ENCODE measurements around the gene TSPAN12.
"Not testable (repeated sequence)": the region's sequence is repeated elsewhere in the genome, so short reads cannot be mapped to it uniquely, and the experiment has no call there.

TSPAN12 gene, protein sequence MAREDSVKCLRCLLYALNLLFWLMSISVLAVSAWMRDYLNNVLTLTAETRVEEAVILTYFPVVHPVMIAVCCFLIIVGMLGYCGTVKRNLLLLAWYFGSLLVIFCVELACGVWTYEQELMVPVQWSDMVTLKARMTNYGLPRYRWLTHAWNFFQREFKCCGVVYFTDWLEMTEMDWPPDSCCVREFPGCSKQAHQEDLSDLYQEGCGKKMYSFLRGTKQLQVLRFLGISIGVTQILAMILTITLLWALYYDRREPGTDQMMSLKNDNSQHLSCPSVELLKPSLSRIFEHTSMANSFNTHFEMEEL

GRCh38 chr7:120857588-120858573 is at the start of gene TSPAN12:
Gene TSPAN12, minus strand, starts transcription at chr7:120858144. Its CDS starts 1,381 bp downstream, at chr7:120856763.
- peak; percentile 52 for DNase-seq (ENCODE audit: low read depth)

DNA sequence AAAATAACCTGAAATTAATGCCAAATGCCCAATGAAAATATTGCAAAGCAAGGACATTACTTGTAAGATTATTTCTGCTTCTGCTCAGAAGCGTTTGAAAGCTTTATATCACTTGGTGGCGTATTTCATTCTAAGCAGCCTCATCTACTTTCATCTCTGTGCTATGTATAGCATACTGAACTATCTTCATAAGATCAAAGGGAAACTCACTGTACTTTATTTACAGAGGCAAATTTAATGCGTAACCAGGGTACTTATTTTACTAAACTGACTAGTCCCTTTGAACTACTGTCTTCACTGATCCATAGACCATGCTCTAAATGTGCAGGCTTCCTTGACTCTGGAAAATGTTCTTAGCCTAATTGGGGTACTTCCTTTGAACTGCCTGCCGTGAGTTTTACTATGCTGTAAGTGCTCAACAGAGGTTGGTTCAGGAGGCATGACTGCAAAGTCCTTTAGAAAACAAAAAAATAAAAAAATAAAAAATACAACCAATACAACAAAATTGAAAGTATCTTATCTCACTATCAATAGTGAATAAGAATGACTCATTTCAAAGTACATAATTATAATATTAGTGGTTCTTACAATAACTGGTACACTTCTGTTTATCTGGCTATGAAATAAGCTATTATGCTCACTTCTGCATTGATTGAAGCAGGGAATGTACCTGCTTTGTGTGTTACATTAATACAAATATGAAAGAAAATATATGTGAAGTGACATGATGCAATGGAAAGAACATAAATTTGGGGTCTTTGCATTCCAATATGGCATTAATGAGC is 41.0 kb upstream of the TSPAN12 start:
- no peak for DNase-seq (ENCODE audit: low read depth)

- DNase-seq (ENCODE audit: low read depth) = not testable (repeated sequence)
Measured at GRCh38 chr7:120895253-120895652, 37.3 kb upstream of the TSPAN12 start.

- not testable (repeated sequence) for DNase-seq (ENCODE audit: low read depth)
Measured at GRCh38 chr7:120885602-120886001, 27.7 kb upstream of the TSPAN12 start.

GRCh38 chr7:120877701-120878100 is 19.8 kb upstream of the TSPAN12 start:
- no peak for DNase-seq (ENCODE audit: low read depth)

DNA sequence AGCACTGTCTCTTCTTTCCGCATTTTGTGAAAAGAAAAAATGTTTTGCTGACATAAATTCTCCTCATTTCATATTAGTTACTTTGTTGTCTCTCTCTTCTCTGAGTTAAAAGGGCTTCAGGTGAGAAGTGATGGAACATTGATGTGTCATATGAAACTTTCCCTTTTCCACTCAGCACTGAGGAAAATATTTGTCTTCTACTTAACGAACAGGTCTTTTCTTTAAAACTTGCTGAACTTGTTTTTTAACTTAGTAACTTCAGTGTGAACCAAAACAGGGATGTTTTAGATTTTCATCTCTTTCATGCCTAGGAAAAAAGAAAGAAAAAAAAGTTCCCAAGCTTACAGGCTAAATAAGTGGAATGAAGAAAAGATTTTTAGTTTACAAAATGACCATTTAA is 19.0 kb upstream of the TSPAN12 start:
- no peak for DNase-seq (ENCODE audit: low read depth)

GRCh38 chr7:120874722-120875121 is 16.8 kb upstream of the TSPAN12 start:
- DNase-seq (ENCODE audit: low read depth) = no peak

DNA sequence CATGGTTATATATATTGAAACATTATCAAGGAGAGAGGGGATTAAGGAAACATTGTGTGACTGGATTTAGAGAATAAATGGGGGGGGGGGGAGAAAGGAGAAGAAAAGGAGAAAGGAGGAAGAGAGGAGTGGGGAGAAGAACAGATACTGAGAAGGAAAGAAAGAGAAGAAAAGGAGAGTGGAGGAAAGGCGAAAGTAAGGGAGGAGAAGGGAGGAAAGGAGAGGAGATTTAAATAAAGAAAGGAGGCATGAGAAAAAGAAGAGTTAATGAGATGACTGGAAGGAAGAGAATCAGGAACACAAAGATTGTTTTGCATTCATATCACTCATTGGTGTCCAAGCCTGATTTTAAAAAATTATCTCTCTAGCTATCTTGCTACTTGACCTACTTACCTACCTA is 16.1 kb upstream of the TSPAN12 start:
- DNase-seq (ENCODE audit: low read depth) = no peak

DNA sequence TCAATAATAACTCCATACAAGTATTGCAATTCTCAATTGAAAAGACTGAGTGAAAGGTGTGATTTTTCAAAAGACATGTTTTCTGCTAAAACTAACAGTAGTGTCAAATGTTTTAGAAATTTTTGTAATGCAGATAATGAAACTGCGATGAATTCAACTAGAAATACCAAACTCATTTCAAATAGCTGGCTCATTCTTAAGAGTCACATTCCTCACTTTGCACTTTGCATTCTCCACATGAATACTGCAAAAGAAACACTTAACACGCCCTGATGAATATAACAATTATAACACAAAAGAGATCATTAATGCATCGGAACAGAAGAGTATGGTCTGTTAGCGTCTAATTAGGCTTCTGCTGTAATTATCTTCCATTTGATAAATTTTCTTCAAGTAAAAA is 15.5 kb upstream of the TSPAN12 start:
- no peak for DNase-seq (ENCODE audit: low read depth)

GRCh38 chr7:120869700-120870099 is 11.8 kb upstream of the TSPAN12 start:
- no peak for DNase-seq (ENCODE audit: low read depth)

- no peak for DNase-seq (ENCODE audit: low read depth)
Measured at GRCh38 chr7:120867932-120868331, 10.0 kb upstream of the TSPAN12 start.

DNA sequence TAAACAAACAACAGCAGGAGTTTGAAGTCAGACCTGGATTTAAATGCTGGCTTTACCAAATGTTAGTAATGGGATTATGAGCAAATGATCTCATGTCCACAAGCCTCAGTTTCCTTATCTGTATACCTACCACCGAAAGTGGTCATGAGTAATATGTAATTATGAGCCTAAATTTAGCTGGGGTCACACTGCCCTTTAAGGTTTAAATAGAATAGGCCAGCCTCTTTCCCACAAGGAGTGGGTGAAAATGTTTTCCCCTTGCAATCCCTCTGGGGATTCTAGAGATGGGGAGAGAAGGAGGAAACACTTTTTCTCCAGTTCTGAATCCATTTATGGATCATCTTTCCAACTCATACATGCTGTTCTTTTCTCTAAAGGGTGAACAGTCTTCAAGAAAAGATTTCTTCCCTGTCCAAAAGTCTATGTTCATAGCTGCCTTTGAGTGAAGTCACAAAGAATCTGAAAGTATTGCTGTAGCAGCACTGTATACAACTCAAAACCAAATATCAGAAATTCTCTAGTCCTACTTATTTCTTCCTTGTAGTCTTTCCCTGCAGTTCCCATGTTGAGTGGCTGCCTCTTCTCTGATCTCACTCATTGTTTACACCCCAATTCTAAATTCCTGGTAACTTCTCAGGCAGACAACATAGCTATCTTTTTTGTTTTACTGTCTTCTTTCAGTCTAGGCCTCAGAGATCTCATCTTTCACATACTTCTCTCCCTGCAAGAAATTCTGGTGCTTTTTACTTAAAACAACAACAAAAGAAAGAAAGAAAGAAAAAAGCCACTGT is 7.4 kb upstream of the TSPAN12 start:
- no peak for DNase-seq (ENCODE audit: low read depth)

DNA sequence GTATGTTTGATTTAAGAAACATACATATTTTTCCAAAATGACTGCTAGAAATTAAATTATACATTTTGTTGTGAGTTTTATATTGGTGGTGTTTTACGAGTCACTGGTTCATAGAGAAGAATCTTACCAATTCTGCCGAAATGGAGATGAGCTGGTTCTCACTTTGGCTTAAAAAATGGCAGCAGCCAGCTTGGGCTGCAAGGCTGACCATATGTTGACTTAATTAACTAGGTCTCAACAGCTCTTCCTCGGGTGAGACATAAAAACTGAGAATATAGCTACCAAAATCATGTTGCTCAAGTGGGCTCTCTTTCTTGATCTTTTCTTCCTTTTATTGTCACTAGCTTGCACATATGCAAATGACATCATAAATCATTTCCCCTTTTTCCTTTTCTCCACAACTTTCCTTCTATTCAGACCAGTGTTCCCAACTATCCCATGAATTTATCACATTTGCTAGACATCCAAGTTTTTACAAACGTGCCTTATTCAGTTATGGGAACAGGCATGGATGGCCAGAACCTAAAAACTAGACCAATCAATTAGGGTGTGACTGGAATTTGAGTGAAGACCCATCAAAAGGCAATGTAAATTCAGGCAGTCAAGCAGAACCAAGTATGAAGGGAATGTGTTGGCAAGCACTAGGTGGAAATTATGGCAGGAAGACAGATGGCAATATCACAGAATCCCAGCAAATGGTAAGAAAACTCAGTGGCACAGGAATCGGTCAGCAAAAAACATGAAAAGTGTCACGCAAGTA is 6.4 kb upstream of the TSPAN12 start:
- DNase-seq (ENCODE audit: low read depth) = no peak

DNA sequence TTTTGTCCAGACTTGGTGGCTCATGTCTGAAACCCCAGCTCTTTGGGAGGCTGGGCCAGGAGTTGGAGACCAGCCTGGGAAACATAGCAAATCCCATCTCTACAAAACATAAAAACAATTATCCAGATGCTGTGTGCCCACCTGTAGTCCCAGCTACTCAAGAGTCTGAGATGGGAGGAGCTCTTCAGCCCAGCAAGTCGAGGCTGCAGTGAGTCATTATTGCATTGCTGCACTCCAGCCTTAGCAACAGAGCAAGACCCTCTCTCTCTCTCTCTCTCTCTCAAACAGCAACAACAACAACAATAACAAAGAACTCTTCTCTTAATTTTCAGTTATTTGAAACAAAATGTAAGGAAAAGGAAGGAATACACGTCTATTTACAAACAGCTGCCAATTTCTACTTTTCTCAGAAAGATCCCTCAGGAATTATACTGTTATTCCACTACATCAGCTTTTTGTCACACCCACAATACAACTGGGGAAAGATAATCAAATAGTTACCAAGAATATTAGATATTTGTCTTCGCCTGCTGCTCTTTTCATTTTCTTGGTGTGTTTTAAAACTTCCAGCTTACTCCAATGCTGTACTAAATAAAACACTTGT is 5.1 kb upstream of the TSPAN12 start:
- no peak for DNase-seq (ENCODE audit: low read depth)

GRCh38 chr7:120860156-120860555 is 2.2 kb upstream of the TSPAN12 start:
- DNase-seq (ENCODE audit: low read depth) = no peak

GRCh38 chr7:120859459-120859858 is 1.5 kb upstream of the TSPAN12 start:
- DNase-seq (ENCODE audit: low read depth) = no peak

DNA sequence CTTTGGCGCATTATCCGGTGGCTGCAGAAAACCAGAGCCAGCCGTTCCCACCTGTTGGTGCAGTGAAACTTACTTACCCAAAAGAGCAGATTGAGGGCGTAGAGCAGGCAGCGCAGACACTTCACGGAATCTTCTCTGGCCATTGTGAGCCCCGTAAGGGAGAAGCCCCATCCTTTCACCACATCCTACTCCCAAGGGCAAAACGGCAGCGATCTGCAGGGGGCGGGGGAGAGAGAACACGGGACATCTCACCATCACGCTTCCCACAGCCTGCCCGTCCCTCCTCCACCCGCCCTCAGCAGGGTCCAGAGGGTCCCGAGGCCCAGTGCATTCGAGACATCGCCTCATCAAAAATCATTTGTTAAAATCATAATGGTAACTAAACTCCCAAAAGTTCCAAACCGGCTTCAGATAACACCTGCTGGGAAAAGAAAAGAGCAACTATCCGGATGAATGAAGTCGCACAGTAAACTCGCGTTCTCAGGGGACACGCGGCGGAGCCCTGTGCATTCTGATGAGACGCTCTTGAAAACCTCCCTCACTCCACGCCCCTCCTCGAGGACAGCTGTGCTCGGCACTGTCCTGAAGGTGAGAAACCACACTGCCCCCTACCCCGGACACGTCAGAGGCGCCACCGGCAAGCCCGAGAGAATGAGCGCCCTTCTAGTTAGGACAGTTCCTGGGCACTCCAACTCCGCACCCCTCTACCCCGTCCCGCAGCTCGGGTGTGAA is 1.2 kb downstream of the TSPAN12 start:
- no peak for DNase-seq (ENCODE audit: low read depth)

DNA sequence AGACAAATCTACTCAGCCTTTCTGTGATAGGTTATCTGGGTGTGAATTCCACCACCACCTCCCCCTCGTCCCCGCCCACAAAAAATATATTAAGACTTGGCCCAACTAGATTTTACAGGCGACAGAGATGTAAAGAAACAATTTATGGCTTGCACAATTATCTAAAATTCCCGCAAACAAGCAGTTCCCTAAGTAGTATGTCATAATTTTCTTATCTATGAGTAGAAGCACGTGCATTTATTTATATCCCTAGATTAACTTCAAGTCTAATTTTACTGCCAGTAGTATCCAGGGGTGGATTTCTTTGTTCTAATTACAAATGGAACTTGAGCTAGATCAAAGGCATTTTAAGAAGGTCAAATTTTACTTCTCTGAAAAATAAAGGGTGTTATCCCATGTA is 1.7 kb downstream of the TSPAN12 start:
- no peak for DNase-seq (ENCODE audit: low read depth)

GRCh38 chr7:120852700-120853099 is 5.2 kb downstream of the TSPAN12 start:
- no peak for DNase-seq (ENCODE audit: low read depth)

DNA sequence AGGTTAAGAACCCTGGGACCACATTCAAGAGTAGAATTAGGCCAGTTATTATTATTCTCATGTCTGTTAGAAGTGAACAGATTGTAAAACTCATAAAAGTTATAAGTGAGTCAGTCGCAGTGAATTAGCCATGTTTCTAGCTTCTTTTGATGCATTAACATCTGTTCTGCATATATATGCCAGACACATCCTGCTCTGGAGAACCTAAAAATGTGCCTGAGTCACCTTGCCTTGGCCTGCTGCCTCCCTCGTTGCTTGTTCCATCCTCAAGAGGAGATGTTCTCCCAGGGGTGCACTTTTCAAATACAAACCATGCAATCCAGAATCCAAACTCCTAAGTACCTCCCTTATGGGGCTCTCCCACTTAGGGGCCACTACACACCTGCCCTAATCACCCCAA is 14.8 kb downstream of the TSPAN12 start:
- DNase-seq (ENCODE audit: low read depth) = no peak
